ENCODE results near the gene PDSS2.
"Not testable (repeated sequence)": the region's sequence is repeated elsewhere in the genome, so short reads cannot be mapped to it uniquely, and the experiment has no call there.

The PDSS2 gene

GRCh38 chr6:107173779-107174178, 285.6 kb downstream of the PDSS2 start:
- TF ChIP-seq CTCF (IDR thresholded peaks at IDR 0.05): no peak
- Histone ChIP-seq H3K4me3 (no peak overlapping the region), H3K27ac (no peak overlapping the region)
- no peak for DNase-seq (ENCODE audit: low spot score)

- TF ChIP-seq CTCF (IDR thresholded peaks at IDR 0.05): no peak
Measured at GRCh38 chr6:107171513-107171912, 287.9 kb downstream of the PDSS2 start.

GRCh38 chr6:107164299-107164698, 295.1 kb downstream of the PDSS2 start:
- H3K4me3 ChIP-seq; H3K27ac ChIP-seq; DNase-seq (ENCODE audit: low spot score): not testable (repeated sequence)

More at GRCh38 chr6:107171513-107171912, 287.9 kb downstream of the PDSS2 start:
- Histone ChIP-seq H3K4me3 (no peak overlapping the region), H3K27ac (no peak overlapping the region)
- DNase-seq (ENCODE audit: low spot score): no peak

GRCh38 chr6:107161521-107161920, 297.8 kb downstream of the PDSS2 start:
- Histone ChIP-seq H3K27ac (no peak overlapping the region), H3K4me3 (no peak overlapping the region)
- DNase-seq (ENCODE audit: low spot score): no peak
- TF ChIP-seq CTCF (IDR thresholded peaks at IDR 0.05): no peak

- no peak for DNase-seq (ENCODE audit: low spot score)
- Histone ChIP-seq H3K4me3 (no peak overlapping the region), H3K27ac (no peak overlapping the region)
- TF ChIP-seq CTCF (IDR thresholded peaks at IDR 0.05): no peak
Measured at GRCh38 chr6:107156617-107157016, 302.7 kb downstream of the PDSS2 start.

GRCh38 chr6:107154801-107155160, 304.6 kb downstream of the PDSS2 start:
- no peak overlapping the region for H3K27ac ChIP-seq

GRCh38 chr6:107154131-107154800, 305.1 kb downstream of the PDSS2 start:
- DNase-seq (ENCODE audit: low spot score): no peak
- TF ChIP-seq CTCF (IDR thresholded peaks at IDR 0.05): no peak
- no peak overlapping the region for H3K27ac ChIP-seq
- H3K4me3 ChIP-seq: no peak overlapping the region

More at GRCh38 chr6:107154801-107155160, 304.6 kb downstream of the PDSS2 start:
- no peak for DNase-seq (ENCODE audit: low spot score)
- TF ChIP-seq CTCF (IDR thresholded peaks at IDR 0.05): no peak
- no peak overlapping the region for H3K4me3 ChIP-seq
